Mesendoderm (in vitro differentiated cells): Measurements from ENCODE around the gene PLXNB1.

ENCODE experiments used
- DNase-seq: peaks from one replicate; pipeline ENCODE4 v3.0.0; 2013
- H2AK5ac ChIP-seq: 2 replicates; pipeline ENCODE4 v1.6.1; 2013; ENCODE audit warnings: low read length, inconsistent platforms
- H2BK120ac ChIP-seq: 2 replicates; pipeline ENCODE4 v1.6.1; 2013; ENCODE audit warnings: low read depth, mild to moderate bottlenecking, low read length, moderate library complexity, mixed read lengths
- H2BK15ac ChIP-seq: replicated peaks from 2 replicates; pipeline ENCODE4 v1.6.1; 2013; ENCODE audit warnings: low read depth, mild to moderate bottlenecking, moderate library complexity
- H2BK5ac ChIP-seq: 2 replicates; pipeline ENCODE4 v1.6.1; 2013; ENCODE audit warnings: low read length, inconsistent platforms
- H3K18ac ChIP-seq: 2 replicates; pipeline ENCODE4 v1.6.1; 2013; ENCODE audit warnings: mild to moderate bottlenecking, low read length, mixed read lengths
- H3K23ac ChIP-seq: one replicate; pipeline ENCODE4 v1.6.1; 2013; ENCODE audit warnings: low read length
- H3K27ac ChIP-seq: 2 replicates; pipeline ENCODE4 v1.5.1; 2013; ENCODE audit warnings: low read depth, mild to moderate bottlenecking, inconsistent platforms, low read length, moderate library complexity
- H3K27me3 ChIP-seq: 2 replicates; pipeline ENCODE4 v1.6.1; 2013; ENCODE audit warnings: low read length, control low read depth, mild to moderate bottlenecking, inconsistent platforms; ENCODE audit not compliant: insufficient read depth, poor library complexity
- H3K36me3 ChIP-seq: 2 replicates; pipeline ENCODE4 v1.6.1; 2013; ENCODE audit warnings: low read length, inconsistent platforms; ENCODE audit not compliant: control insufficient read depth, insufficient read depth
- H3K4ac ChIP-seq: one replicate; pipeline ENCODE4 v1.6.1; 2013; ENCODE audit warnings: low read depth, mild to moderate bottlenecking, low read length, moderate library complexity
- H3K4me1 ChIP-seq: 2 replicates; pipeline ENCODE4 v1.6.1; 2013; ENCODE audit warnings: low read depth, low read length, inconsistent platforms; ENCODE audit not compliant: control insufficient read depth
- H3K4me2 ChIP-seq: 2 replicates; pipeline ENCODE4 v1.6.1; 2013; ENCODE audit warnings: low read length
- H3K4me3 ChIP-seq: 2 replicates; pipeline ENCODE4 v1.5.1; 2013; ENCODE audit warnings: mild to moderate bottlenecking, low read length
- H3K56ac ChIP-seq: one replicate; pipeline ENCODE4 v1.6.1; 2013; ENCODE audit warnings: low read length
- H3K79me1 ChIP-seq: 2 replicates; pipeline ENCODE4 v1.6.1; 2013; ENCODE audit warnings: low read length, inconsistent platforms
- H3K79me2 ChIP-seq: 2 replicates; pipeline ENCODE4 v1.6.1; 2013; ENCODE audit warnings: mild to moderate bottlenecking, low read length; ENCODE audit not compliant: control insufficient read depth, insufficient read depth
- H3K9ac ChIP-seq: 2 replicates; pipeline ENCODE4 v1.6.1; 2013; ENCODE audit warnings: low read length, inconsistent platforms
- H4K5ac ChIP-seq: one replicate; pipeline ENCODE4 v1.6.1; 2013; ENCODE audit warnings: low read length
- H4K8ac ChIP-seq: one replicate; pipeline ENCODE4 v1.6.1; 2013; ENCODE audit warnings: low read depth, mild to moderate bottlenecking, control low read depth, low read length, moderate library complexity
- WGBS: extraction: QIAGEN DNeasy Blood & Tissue Kit; methylation state at CpG from one replicate; pipeline ENCODE4 v1.1.7; 2013; ENCODE audit warnings: low lambda C conversion rate, missing lambda C conversion rate; ENCODE audit not compliant: insufficient coverage; ENCODE audit errors: extremely low coverage; 5-methylcytosine and 5-hydroxymethylcytosine counted together

The PLXNB1 gene

GRCh38 chr3:48420561-48420960 lies 9.3 kb downstream of the PLXNB1 start:
- Histone ChIP-seq H3K56ac (no peak overlapping the region), H3K9ac (no peak overlapping the region), H4K5ac (no peak overlapping the region), H2BK120ac (no peak overlapping the region), H3K18ac (no peak overlapping the region), H3K79me1 (peaks cover 14% of the 10 kb centered on the region), H3K27ac (no peak overlapping the region), H2BK15ac (no peak overlapping the region), H2AK5ac (no peak overlapping the region), H3K4me2 (no peak overlapping the region), H3K4me3 (no peak overlapping the region), H3K4me1 (no peaks in the 10 kb centered on the region), H3K79me2 (peaks cover 21% of the 10 kb centered on the region), H3K36me3 (peaks cover 10% of the 10 kb centered on the region), H3K27me3 (no peaks in the 10 kb centered on the region), H3K23ac (no peak overlapping the region), H2BK5ac (no peak overlapping the region), H3K4ac (no peak overlapping the region), H4K8ac (no peak overlapping the region)
- DNase-seq, result no peak
- WGBS, result no CpG with 5 or more reads among the region's 14 CpGs

GRCh38 chr3:48419597-48419996 lies 10.3 kb downstream of the PLXNB1 start:
- WGBS, result no CpG with 5 or more reads among the region's 17 CpGs
- no peak for DNase-seq
- H3K4me1 ChIP-seq, result no peaks in the 10 kb centered on the region
- H4K8ac ChIP-seq, result no peak overlapping the region
- H4K5ac ChIP-seq, result no peak overlapping the region
- H3K4me2 ChIP-seq, result no peak overlapping the region
- H3K79me1 ChIP-seq, result peaks cover 12% of the 10 kb centered on the region
- peaks cover 13% of the 10 kb centered on the region for H3K79me2 ChIP-seq
- no peaks in the 10 kb centered on the region for H3K27me3 ChIP-seq
- H3K18ac ChIP-seq, result no peak overlapping the region
- H3K56ac ChIP-seq, result no peak overlapping the region
- no peak overlapping the region for H2BK15ac ChIP-seq
- H3K9ac ChIP-seq, result no peak overlapping the region
- peaks cover 16% of the 10 kb centered on the region for H3K36me3 ChIP-seq
- H3K27ac ChIP-seq, result no peak overlapping the region
- no peak overlapping the region for H2BK5ac ChIP-seq
- no peak overlapping the region for H2AK5ac ChIP-seq
- no peak overlapping the region for H2BK120ac ChIP-seq
- H3K23ac ChIP-seq, result no peak overlapping the region
- H3K4me3 ChIP-seq, result no peak overlapping the region
- H3K4ac ChIP-seq, result no peak overlapping the region

- H3K23ac ChIP-seq, result no peak overlapping the region
- no peak for DNase-seq
- no peak overlapping the region for H3K4ac ChIP-seq
- no peaks in the 10 kb centered on the region for H3K27me3 ChIP-seq
- peaks cover 17% of the 10 kb centered on the region for H3K36me3 ChIP-seq
- no peak overlapping the region for H2AK5ac ChIP-seq
- H2BK5ac ChIP-seq, result no peak overlapping the region
- no peak overlapping the region for H2BK15ac ChIP-seq
- no CpG with 5 or more reads among the region's 9 CpGs for WGBS
- H3K18ac ChIP-seq, result no peak overlapping the region
- H3K4me3 ChIP-seq, result no peak overlapping the region
- H3K27ac ChIP-seq, result no peak overlapping the region
- H3K4me2 ChIP-seq, result no peak overlapping the region
- peaks cover 8% of the 10 kb centered on the region for H3K79me2 ChIP-seq
- H3K4me1 ChIP-seq, result no peaks in the 10 kb centered on the region
- no peak overlapping the region for H3K56ac ChIP-seq
- H4K5ac ChIP-seq, result no peak overlapping the region
- H4K8ac ChIP-seq, result no peak overlapping the region
- no peak overlapping the region for H2BK120ac ChIP-seq
- no peak overlapping the region for H3K9ac ChIP-seq
- H3K79me1 ChIP-seq, result peaks cover 8% of the 10 kb centered on the region
Observed at GRCh38 chr3:48419149-48419548, 10.7 kb downstream of the PLXNB1 start.

GRCh38 chr3:48418651-48419050 lies 11.2 kb downstream of the PLXNB1 start:
- no peak overlapping the region for H3K4me3 ChIP-seq
- no peak overlapping the region for H4K5ac ChIP-seq
- H3K27me3 ChIP-seq, result no peaks in the 10 kb centered on the region
- no peaks in the 10 kb centered on the region for H3K4me1 ChIP-seq
- H3K23ac ChIP-seq, result no peak overlapping the region
- no peak overlapping the region for H3K56ac ChIP-seq
- no peak overlapping the region for H4K8ac ChIP-seq
- no peak overlapping the region for H2BK5ac ChIP-seq
- H2BK120ac ChIP-seq, result no peak overlapping the region
- no peak overlapping the region for H2BK15ac ChIP-seq
- DNase-seq, result no peak
- no peak overlapping the region for H2AK5ac ChIP-seq
- no peak overlapping the region for H3K9ac ChIP-seq
- H3K36me3 ChIP-seq, result peaks cover 19% of the 10 kb centered on the region
- no peak overlapping the region for H3K27ac ChIP-seq
- no CpG with 5 or more reads among the region's 9 CpGs for WGBS
- no peak overlapping the region for H3K4me2 ChIP-seq
- H3K79me1 ChIP-seq, result peaks cover 8% of the 10 kb centered on the region
- H3K4ac ChIP-seq, result no peak overlapping the region
- H3K79me2 ChIP-seq, result peaks cover 4% of the 10 kb centered on the region
- no peak overlapping the region for H3K18ac ChIP-seq

- peaks cover 2% of the 10 kb centered on the region for H3K79me2 ChIP-seq
- no peaks in the 10 kb centered on the region for H3K27me3 ChIP-seq
- H4K5ac ChIP-seq, result no peak overlapping the region
- no peak overlapping the region for H2AK5ac ChIP-seq
- no peak overlapping the region for H3K18ac ChIP-seq
- no peak overlapping the region for H2BK15ac ChIP-seq
- peaks cover 19% of the 10 kb centered on the region for H3K36me3 ChIP-seq
- H3K4me2 ChIP-seq, result no peak overlapping the region
- H3K4ac ChIP-seq, result no peak overlapping the region
- H2BK5ac ChIP-seq, result no peak overlapping the region
- DNase-seq, result no peak
- H3K4me3 ChIP-seq, result no peak overlapping the region
- no peak overlapping the region for H2BK120ac ChIP-seq
- H4K8ac ChIP-seq, result no peak overlapping the region
- H3K79me1 ChIP-seq, result peaks cover 8% of the 10 kb centered on the region
- no peak overlapping the region for H3K56ac ChIP-seq
- H3K9ac ChIP-seq, result no peak overlapping the region
- H3K4me1 ChIP-seq, result no peaks in the 10 kb centered on the region
- WGBS, result no CpG with 5 or more reads among the region's 17 CpGs
- H3K27ac ChIP-seq, result no peak overlapping the region
- no peak overlapping the region for H3K23ac ChIP-seq
Observed at GRCh38 chr3:48418140-48418539, 11.7 kb downstream of the PLXNB1 start.

GRCh38 chr3:48417529-48418108 lies 12.3 kb downstream of the PLXNB1 start:
- no CpG with 5 or more reads among the region's 14 CpGs for WGBS
- no peak overlapping the region for H2BK120ac ChIP-seq

More at GRCh38 chr3:48417529-48418108, 12.3 kb downstream of the PLXNB1 start:
- Histone ChIP-seq H3K4ac (no peak overlapping the region), H3K56ac (no peak overlapping the region), H3K23ac (no peak overlapping the region), H3K4me3 (no peak overlapping the region), H2BK5ac (no peak overlapping the region), H3K18ac (no peak overlapping the region), H3K4me2 (no peak overlapping the region), H3K79me2 (no peaks in the 10 kb centered on the region), H2AK5ac (no peak overlapping the region), H2BK15ac (no peak overlapping the region), H3K27me3 (no peaks in the 10 kb centered on the region), H3K79me1 (peaks cover 6% of the 10 kb centered on the region), H3K36me3 (peaks cover 20% of the 10 kb centered on the region), H3K27ac (no peak overlapping the region), H4K5ac (no peak overlapping the region), H4K8ac (no peak overlapping the region), H3K4me1 (no peaks in the 10 kb centered on the region), H3K9ac (no peak overlapping the region)
- DNase-seq, result no peak
